ENCODE results near the gene PRKCH. TPM values are rescaled to one million over a fixed set of nuclear protein-coding genes. Genes with fewer than 3 reads are reported as not detected.

PRKCH gene
- total and polyA plus RNA-seq, 12 donors: 8.3 to 25.1 (median 17.7) TPM

GRCh38 chr14:61419201-61419600 lies 97.8 kb downstream of the PRKCH start:
- H3K4me1 ChIP-seq: peaks cover 0 to 82% (median 56%) of the 10 kb centered on the region in 9 donors
- no peaks in the 10 kb centered on the region for H3K36me3 ChIP-seq
- no peaks in the 10 kb centered on the region for H3K9me3 ChIP-seq
- no peaks in the 10 kb centered on the region for H3K27me3 ChIP-seq
- peak overlapping the region in 8 of 10 donors; percentile 31 to 83 (median 44) for H3K27ac ChIP-seq
- H3K4me3 ChIP-seq: no peak overlapping the region
- ATAC-seq (no peak), DNase-seq (no peak)
- TF ChIP-seq CTCF (IDR thresholded peaks at IDR 0.05): no peak
- intact Hi-C loops (cut with DNase I): loop anchor here in 2 of 10 donors (2.0 to 5.0 kb wide), 3 partner anchors 62 to 97 kb away; partner anchors contain the start of gene PRKCH (in 1 of the 2)

GRCh38 chr14:61420326-61420725 lies 98.9 kb downstream of the PRKCH start:
- ATAC-seq (no peak), DNase-seq (no peak)
- 69 to 72% methylated on average over 4 of the region's 4 CpGs for WGBS, 2 donors
- H3K9me3 ChIP-seq: no peaks in the 10 kb centered on the region
- TF ChIP-seq CTCF (IDR thresholded peaks at IDR 0.05): no peak
- no peak overlapping the region for H3K4me3 ChIP-seq
- H3K27ac ChIP-seq: peak overlapping the region in 4 of 10 donors; percentile 6 to 83 (median 32)
- H3K27me3 ChIP-seq: no peaks in the 10 kb centered on the region
- intact Hi-C loops (cut with DNase I): loop anchor here in 1 of 10 donors (10.0 kb wide), 1 partner anchor 56 kb away; no protein-coding TSS in a partner anchor
- peaks cover 0 to 76% (median 55%) of the 10 kb centered on the region in 9 donors for H3K4me1 ChIP-seq
- H3K36me3 ChIP-seq: no peaks in the 10 kb centered on the region

GRCh38 chr14:61421212-61421923 lies 100.0 kb downstream of the PRKCH start:
- Histone ChIP-seq H3K36me3 (no peaks in the 10 kb centered on the region), H3K27ac (peak overlapping the region in 1 of 10 donors; percentile 83), H3K27me3 (no peaks in the 10 kb centered on the region), H3K4me3 (no peak overlapping the region), H3K4me1 (peaks cover 0 to 67% (median 47%) of the 10 kb centered on the region in 9 donors), H3K9me3 (no peaks in the 10 kb centered on the region)
- intact Hi-C loops (cut with DNase I): loop anchor here in 1 of 10 donors (10.0 kb wide), 1 partner anchor 57 kb away; no protein-coding TSS in a partner anchor
- DNase-seq (no peak), ATAC-seq (no peak)
- WGBS, 2 donors: 81 to 85% methylated on average over 1 of the region's 1 CpG
- TF ChIP-seq CTCF (IDR thresholded peaks at IDR 0.05): no peak

- DNase-seq (no peak), ATAC-seq (no peak)
- Histone ChIP-seq H3K9me3 (peaks cover 0 to 3% (median 0%) of the 10 kb centered on the region in 11 donors), H3K36me3 (no peaks in the 10 kb centered on the region), H3K27ac (no peak overlapping the region), H3K4me1 (peaks cover 0 to 55% (median 18%) of the 10 kb centered on the region in 9 donors), H3K4me3 (no peak overlapping the region), H3K27me3 (no peaks in the 10 kb centered on the region)
- intact Hi-C loops (cut with DNase I): loop anchor here in 1 of 10 donors (10.0 kb wide), 1 partner anchor 61 kb away; no protein-coding TSS in a partner anchor
- no peak for TF ChIP-seq CTCF (IDR thresholded peaks at IDR 0.05)
- WGBS, 2 donors: 56 to 58% methylated on average over 1 of the region's 1 CpG
Measured at GRCh38 chr14:61426048-61426447, 104.7 kb downstream of the PRKCH start.

Data from heart right ventricle (tissue), 16 donors.